H1 (cell line): ENCODE measurements around the gene RAD51D. TPM values are rescaled to one million over a fixed set of nuclear protein-coding genes. Genes with fewer than 3 reads are reported as not detected.

ENCODE experiments used
- ASH2L ChIP-seq: fragments of 200-600, 300-600 bp; sonication (generic); IDR thresholded peaks from one replicate; pipeline ENCODE4 v1.7.1; 2017; ENCODE audit warnings: low read length
- CBX5 ChIP-seq: fragments of 300-800, 300-1000 bp; sonication (generic); IDR thresholded peaks from 2 replicates; pipeline ENCODE4 v1.7.1; 2016; ENCODE audit warnings: antibody characterized with exemption, low read length, low read depth
- CEBPB ChIP-seq: IDR thresholded peaks from 2 replicates; pipeline ENCODE4 v1.6.1; 2012; ENCODE audit warnings: low read depth, low read length
- E2F6 ChIP-seq: IDR thresholded peaks from 2 replicates; pipeline ENCODE4 v1.6.1; 2012; ENCODE audit warnings: inconsistent platforms
- GABPA ChIP-seq: IDR thresholded peaks from 2 replicates; pipeline ENCODE4 v1.6.1; 2011; ENCODE audit warnings: mild to moderate bottlenecking, low read length, moderate library complexity, borderline replicate concordance; ENCODE audit not compliant: insufficient read depth
- SP4 ChIP-seq: IDR thresholded peaks from 2 replicates; pipeline ENCODE4 v1.6.1; 2012; ENCODE audit warnings: low read length, inconsistent platforms
- polyA plus RNA-seq, 7 experiments: library from polyadenylated mRNA; depleted of rRNA in 3 of 7; stranded (reverse) in 5 of 7; unstranded in 2 of 7; fragments of >200 nt in 5 of 7; fragments of 200-250 nt in 2 of 7; gene quantifications; 1 replicate in 5 of 7; 2 replicates in 1 of 7; 4 replicates in 1 of 7; pipeline versions ENCODE4 v1.2.1 to v1.2.3, GENCODE V29; 2011 to 2013; ENCODE audit warnings: missing spikeins in 2 of 7, mixed read lengths in 2 of 7
- total RNA-seq: library from RNA; stranded (reverse); fragmentation: NEBNext Ultra II Directional; extraction: Animal tissue kit (Norgen Biotek cat#: 25700); gene quantifications from 2 replicates; pipeline ENCODE4 v1.2.1, GENCODE V29; 2021
- TF ChIP-seq, protein P1 (sequence below), 3 experiments: IDR thresholded peaks; 1 replicate in 2 of 3; 2 replicates in 1 of 3; pipeline versions ENCODE4 v1.5.1 to v1.6.1; 2011; ENCODE audit warnings: low read length in 3 of 3, mild to moderate bottlenecking in 3 of 3, inconsistent platforms in 2 of 3, low read depth in 1 of 3, moderate library complexity in 1 of 3; ENCODE audit not compliant: insufficient read depth in 1 of 3; ENCODE audit errors: control extremely low read depth in 1 of 3

RAD51D gene
- total and polyA plus RNA-seq, 2 of the 8 experiments (the other 6 are each of a cell fraction or from before 2014, with no cell fraction given) = 10.2 to 12.9 TPM

DNA sequence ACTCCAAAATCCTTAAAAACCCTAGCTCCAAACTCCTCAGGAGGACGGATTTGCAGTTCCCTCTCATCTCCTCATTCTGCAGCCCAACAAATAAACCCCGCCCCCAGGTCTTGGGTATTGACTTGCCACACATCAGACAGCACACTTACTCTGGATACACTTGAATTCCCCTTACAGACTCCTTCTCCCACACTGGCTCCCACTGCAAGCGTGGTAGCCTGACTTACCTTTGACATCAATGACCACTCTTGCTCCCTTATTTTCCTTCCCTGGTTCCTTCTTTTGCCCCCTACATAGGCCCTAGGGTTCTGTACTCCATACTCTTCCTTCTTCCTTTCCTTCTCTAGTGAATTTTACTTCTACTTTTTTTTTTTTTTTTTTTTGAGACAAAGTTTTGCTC, 63.6 kb downstream of the RAD51D start (continued):
- TF ChIP-seq, protein P1, sequence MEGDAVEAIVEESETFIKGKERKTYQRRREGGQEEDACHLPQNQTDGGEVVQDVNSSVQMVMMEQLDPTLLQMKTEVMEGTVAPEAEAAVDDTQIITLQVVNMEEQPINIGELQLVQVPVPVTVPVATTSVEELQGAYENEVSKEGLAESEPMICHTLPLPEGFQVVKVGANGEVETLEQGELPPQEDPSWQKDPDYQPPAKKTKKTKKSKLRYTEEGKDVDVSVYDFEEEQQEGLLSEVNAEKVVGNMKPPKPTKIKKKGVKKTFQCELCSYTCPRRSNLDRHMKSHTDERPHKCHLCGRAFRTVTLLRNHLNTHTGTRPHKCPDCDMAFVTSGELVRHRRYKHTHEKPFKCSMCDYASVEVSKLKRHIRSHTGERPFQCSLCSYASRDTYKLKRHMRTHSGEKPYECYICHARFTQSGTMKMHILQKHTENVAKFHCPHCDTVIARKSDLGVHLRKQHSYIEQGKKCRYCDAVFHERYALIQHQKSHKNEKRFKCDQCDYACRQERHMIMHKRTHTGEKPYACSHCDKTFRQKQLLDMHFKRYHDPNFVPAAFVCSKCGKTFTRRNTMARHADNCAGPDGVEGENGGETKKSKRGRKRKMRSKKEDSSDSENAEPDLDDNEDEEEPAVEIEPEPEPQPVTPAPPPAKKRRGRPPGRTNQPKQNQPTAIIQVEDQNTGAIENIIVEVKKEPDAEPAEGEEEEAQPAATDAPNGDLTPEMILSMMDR (IDR thresholded peaks at IDR 0.05; ENCODE audit: control extremely low read depth in 1 of 3, insufficient read depth in 1 of 3, low read depth in 1 of 3, low read length in 3 of 3) = no peak
- TF ChIP-seq GABPA (no peak), ASH2L (no peak), CBX5 (no peak), CEBPB (no peak), SP4 (no peak), E2F6 (no peak)
